Natural killer cell treated with Interleukin-12 subunit alpha and Interleukin-12 subunit beta and Interleukin-15 and Interleukin-18, amount 100 ng/mL, for 72 hours (primary cell): Measurements from ENCODE around the gene KDM4F. TPM values are rescaled to one million over a fixed set of nuclear protein-coding genes. Genes with fewer than 3 reads are reported as not detected.

Experiments
- ATAC-seq, 2 donors: fragments of 150-1000 bp; cut with Tn5 transposase in 1 of 2; sonication (Bioruptor Pico), chemical (Tn5 transposase) in 1 of 2; 2 replicates each; pipeline ENCODE4 v1.10.0; 2021
- DNase-seq: peaks from one replicate; pipeline ENCODE4 v3.0.0; 2022; ENCODE audit warnings: low spot score
- H3K27ac Mint-ChIP-seq, 2 donors: 1 replicate in 1 of 2; 2 replicates in 1 of 2; pipeline ENCODE4 v1.8.0; 2022; ENCODE audit warnings: mixed read lengths in 2 of 2, mild to moderate bottlenecking in 1 of 2, moderate library complexity in 1 of 2
- H3K27me3 Mint-ChIP-seq, 2 donors: 1 replicate in 1 of 2; 2 replicates in 1 of 2; pipeline ENCODE4 v1.8.0; 2022; ENCODE audit warnings: mixed read lengths in 2 of 2
- H3K36me3 Mint-ChIP-seq: one replicate; pipeline ENCODE4 v1.8.0; 2022; ENCODE audit warnings: mixed read lengths
- H3K4me1 Mint-ChIP-seq, 2 donors: 1 replicate in 1 of 2; 2 replicates in 1 of 2; pipeline ENCODE4 v1.8.0; 2022; ENCODE audit warnings: low read depth in 2 of 2, mixed read lengths in 2 of 2, mild to moderate bottlenecking in 1 of 2
- H3K4me3 Mint-ChIP-seq: one replicate; pipeline ENCODE4 v1.8.0; 2022; ENCODE audit warnings: mixed read lengths
- H3K9me3 Mint-ChIP-seq: 2 replicates; pipeline ENCODE4 v1.8.0; 2022; ENCODE audit warnings: mixed read lengths
- total RNA-seq, 2 donors: library from RNA; stranded (reverse); gene quantifications; one replicate each; pipeline ENCODE4 v1.2.3, GENCODE V29; 2022

Gene KDM4F
- total RNA-seq, 2 donors from 2014 or later, result not detected

DNA sequence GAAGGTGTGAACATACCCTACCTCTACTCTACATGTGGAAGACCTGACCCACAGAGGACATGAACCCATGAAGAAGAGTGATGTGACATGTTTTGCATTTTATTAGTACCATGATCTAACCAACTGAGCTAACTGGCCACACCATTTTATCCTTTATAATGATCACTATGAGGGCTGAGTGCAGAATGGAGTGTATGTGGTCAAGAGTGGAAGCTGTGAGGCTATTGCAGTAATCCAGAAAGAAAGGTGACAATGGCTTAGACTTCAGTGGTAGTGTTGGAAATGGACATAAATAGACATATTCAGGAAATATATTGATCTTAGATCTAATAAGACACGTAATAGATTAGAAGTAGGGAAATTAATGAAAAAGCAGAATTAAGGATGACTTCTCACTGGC is 21.2 kb downstream of the KDM4F start:
- H3K9me3 Mint-ChIP-seq, result no peaks in the 10 kb centered on the region
- no peak for DNase-seq
- no peak overlapping the region for H3K4me3 Mint-ChIP-seq
- no peaks in the 10 kb centered on the region for H3K27me3 Mint-ChIP-seq
- peaks cover 25 to 27% of the 10 kb centered on the region in 2 donors for H3K4me1 Mint-ChIP-seq
- no peak overlapping the region for H3K27ac Mint-ChIP-seq
- H3K36me3 Mint-ChIP-seq, result peaks cover 5% of the 10 kb centered on the region
- ATAC-seq, result no peak

DNA sequence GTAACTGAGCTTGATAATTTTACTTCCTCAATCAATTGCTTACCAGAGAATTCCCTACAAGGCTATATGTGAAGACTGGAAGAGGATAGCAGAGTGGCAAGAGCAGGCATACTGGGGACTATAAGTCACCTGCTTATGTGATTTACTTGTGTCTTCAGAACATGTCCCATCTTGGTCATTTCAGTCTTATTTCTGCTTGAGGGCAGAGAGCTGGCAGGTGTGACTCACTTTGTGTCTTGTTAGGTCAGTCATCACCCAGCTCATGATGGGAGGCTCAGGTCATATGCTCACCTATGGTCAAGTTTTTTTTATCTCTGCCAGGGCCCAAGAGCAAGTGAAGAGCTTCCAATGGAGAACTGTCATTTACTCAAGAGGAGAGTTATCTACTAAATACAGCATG is 23.7 kb downstream of the KDM4F start:
- Mint-ChIP-seq H3K27ac (no peak overlapping the region), H3K4me3 (no peak overlapping the region), H3K4me1 (peaks cover 20 to 21% of the 10 kb centered on the region in 2 donors), H3K27me3 (peaks cover 0 to under 1% of the 10 kb centered on the region in 2 donors), H3K36me3 (peaks cover 5% of the 10 kb centered on the region), H3K9me3 (no peaks in the 10 kb centered on the region)
- no peak for ATAC-seq
- no peak for DNase-seq

DNA sequence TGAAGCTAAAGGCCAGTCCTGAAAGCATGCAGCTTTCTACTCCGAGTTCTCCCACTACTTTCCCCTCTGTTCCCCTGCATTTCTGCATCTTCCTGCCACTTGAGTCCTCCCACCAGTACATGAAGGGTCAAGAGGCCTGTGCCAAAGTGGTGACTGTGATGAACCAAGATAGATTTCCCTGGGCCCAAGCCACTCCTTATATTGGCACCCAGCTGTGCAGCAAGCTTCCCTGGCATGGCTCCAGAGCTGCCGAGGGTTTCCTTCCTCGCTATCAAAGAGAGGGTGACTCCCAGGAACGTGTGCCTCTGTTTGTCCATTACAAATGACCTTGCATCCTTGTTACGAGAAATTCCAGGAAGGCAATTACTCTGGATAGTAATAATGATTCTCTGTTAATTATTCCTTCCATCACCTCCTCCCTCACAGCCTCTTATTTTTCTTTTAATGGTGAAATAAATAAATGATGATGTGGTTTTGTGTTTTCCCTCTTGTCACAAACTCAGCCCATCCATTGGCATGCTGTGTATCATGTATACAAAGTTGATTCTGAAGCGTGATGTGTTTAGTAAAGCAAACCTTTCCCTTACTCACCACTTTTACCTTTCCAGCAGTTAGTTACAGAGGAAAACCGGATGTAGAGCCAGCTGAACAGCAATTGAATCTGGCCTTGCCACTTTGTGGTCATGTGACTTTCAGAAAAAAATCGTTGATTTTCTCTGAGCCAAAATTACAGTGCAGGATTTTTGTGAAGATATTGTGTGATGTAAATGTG is 25.8 kb downstream of the KDM4F start:
- Mint-ChIP-seq H3K27ac (no peak overlapping the region), H3K4me1 (peaks cover 5 to 15% of the 10 kb centered on the region in 2 donors), H3K4me3 (no peak overlapping the region), H3K9me3 (no peaks in the 10 kb centered on the region), H3K27me3 (peaks cover 0 to 6% of the 10 kb centered on the region in 2 donors), H3K36me3 (peaks cover 5% of the 10 kb centered on the region)
- ATAC-seq (no peak), DNase-seq (no peak)

DNA sequence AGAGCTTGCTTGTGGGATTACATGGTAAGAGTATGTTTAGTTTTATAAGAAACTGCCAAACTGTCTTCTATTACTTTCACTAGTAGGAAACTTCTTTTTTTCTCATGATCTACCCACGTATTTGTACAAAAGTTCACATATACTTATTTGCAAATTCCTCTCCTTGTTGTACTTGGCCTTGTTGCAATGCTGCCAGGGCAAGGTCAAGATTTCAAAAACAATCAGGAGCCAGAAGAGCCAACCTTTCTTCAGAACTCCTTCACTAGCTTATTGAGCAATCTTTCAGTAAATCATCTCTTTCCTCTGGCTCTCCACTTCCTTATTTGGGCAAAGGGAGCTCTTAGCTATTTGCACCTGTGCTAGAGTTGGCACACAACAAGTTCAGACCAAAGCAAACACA is 27.2 kb downstream of the KDM4F start:
- peaks cover 5 to 9% of the 10 kb centered on the region in 2 donors for H3K4me1 Mint-ChIP-seq
- H3K9me3 Mint-ChIP-seq, result no peaks in the 10 kb centered on the region
- H3K4me3 Mint-ChIP-seq, result no peak overlapping the region
- H3K36me3 Mint-ChIP-seq, result no peaks in the 10 kb centered on the region
- no peak for ATAC-seq
- H3K27ac Mint-ChIP-seq, result no peak overlapping the region
- DNase-seq, result no peak
- peaks cover 0 to 6% of the 10 kb centered on the region in 2 donors for H3K27me3 Mint-ChIP-seq

DNA sequence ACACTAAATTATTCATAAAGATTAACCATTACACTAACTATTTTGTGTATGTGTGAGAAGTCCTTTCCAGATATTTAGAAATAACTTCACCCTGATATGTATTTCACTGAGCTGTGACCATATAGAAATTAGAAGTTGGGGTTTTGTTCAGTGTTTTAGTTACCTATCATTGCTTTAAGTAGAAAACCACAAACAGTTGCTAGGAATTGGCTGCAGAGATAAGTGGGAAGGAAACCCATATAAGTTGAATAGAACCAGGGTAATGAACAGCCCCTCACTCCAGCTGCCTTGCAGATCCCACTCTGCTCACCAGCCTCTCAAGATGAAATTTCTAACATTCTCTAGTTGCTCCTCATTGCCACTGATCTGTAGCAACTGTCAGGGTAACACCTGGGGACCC is 27.8 kb downstream of the KDM4F start:
- no peak overlapping the region for H3K27ac Mint-ChIP-seq
- DNase-seq (no peak), ATAC-seq (no peak)
- no peaks in the 10 kb centered on the region for H3K36me3 Mint-ChIP-seq
- no peak overlapping the region for H3K4me3 Mint-ChIP-seq
- H3K9me3 Mint-ChIP-seq, result no peaks in the 10 kb centered on the region
- H3K4me1 Mint-ChIP-seq, result peaks cover 5 to 9% of the 10 kb centered on the region in 2 donors
- peaks cover 0 to 6% of the 10 kb centered on the region in 2 donors for H3K27me3 Mint-ChIP-seq

DNA sequence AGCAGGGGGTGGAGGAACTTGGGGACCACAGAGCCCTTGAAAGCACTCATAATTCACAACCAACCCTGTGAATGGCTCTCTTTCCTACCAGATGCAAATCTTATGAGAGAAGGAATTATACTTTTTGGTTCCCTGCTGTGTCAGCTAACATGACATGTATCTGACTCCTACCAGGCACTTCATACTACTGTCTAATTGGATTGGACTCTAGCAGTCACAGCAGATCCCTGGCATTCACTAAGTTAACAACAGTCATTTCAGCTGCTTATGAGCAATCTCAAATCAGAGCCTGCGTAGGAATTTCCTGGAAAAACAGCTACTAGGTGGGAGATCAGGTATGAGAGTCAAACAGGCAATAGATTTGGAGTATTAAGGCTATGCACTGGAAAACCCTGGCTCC is 29.3 kb downstream of the KDM4F start:
- Mint-ChIP-seq H3K27ac (no peak overlapping the region), H3K27me3 (peaks cover 0 to 8% of the 10 kb centered on the region in 2 donors), H3K9me3 (no peaks in the 10 kb centered on the region), H3K4me3 (no peak overlapping the region), H3K36me3 (no peaks in the 10 kb centered on the region), H3K4me1 (peaks cover 0 to 4% of the 10 kb centered on the region in 2 donors)
- no peak for ATAC-seq
- DNase-seq, result no peak

DNA sequence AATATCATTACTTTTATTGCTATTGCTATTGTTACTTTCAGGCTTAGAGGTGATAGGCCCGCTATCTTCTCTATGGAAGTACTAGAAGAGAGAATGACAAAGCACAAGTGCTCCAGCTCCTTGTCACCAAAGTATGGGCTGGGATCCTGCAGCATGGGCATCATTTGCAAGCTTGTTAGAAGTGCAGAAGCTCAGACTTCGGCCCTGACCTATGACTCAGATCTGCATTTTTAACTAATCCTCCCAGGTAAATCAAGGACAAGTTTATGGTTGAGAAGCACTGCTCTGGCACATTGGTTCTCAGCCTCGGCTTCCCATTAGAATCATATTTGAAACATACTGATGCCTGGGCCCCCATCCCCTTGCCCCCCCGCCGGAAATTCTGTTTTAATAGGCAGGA is 31.8 kb downstream of the KDM4F start:
- ATAC-seq (no peak), DNase-seq (no peak)
- Mint-ChIP-seq H3K36me3 (no peaks in the 10 kb centered on the region), H3K27me3 (peaks cover 0 to 10% of the 10 kb centered on the region in 2 donors), H3K4me1 (peaks cover 7 to 10% of the 10 kb centered on the region in 2 donors), H3K27ac (no peak overlapping the region), H3K4me3 (no peak overlapping the region), H3K9me3 (no peaks in the 10 kb centered on the region)

DNA sequence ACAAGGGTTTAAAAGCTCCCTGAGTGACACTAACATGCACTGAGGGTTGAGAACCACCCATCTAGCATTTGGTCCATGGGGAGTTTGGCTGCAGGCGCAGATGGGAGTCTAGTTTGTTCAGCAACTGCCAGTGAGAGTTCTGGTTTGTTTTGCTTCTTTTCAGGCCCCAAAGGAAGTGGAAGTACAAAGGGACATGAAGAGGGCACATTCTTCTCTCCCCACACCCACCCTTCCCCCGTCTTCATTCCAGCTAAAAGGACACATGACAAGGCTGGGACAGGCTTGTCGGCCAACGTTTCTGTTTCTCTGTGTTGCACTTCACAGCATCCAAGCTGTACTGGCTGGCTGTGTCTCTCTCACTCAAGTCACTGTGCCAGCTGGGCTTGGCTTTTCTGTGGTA is 32.2 kb downstream of the KDM4F start:
- H3K4me3 Mint-ChIP-seq, result no peak overlapping the region
- H3K4me1 Mint-ChIP-seq, result peaks cover 6 to 10% of the 10 kb centered on the region in 2 donors
- no peaks in the 10 kb centered on the region for H3K36me3 Mint-ChIP-seq
- no peaks in the 10 kb centered on the region for H3K9me3 Mint-ChIP-seq
- peaks cover 0 to 10% of the 10 kb centered on the region in 2 donors for H3K27me3 Mint-ChIP-seq
- no peak overlapping the region for H3K27ac Mint-ChIP-seq
- ATAC-seq (no peak), DNase-seq (no peak)

DNA sequence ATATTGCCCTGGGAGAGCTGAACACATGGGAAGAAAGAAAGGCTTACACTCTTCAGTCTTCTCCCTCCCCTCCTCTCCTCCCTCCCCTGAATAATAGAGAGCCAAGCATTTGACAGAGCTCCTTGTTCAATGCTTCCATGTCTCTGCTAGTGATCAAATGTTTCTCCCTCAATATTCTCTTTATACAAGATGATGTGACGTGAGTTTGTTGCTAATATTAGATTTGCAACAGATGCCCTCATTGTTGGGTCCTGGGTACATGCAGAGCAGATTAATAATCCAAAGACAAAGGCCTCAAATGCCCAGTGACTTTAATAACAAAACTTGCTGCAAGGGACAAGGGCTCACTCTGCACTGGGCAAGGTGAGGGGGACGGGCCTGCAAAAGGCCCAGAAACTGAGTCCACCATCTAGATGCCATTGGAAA is 33.4 kb downstream of the KDM4F start:
- DNase-seq (no peak), ATAC-seq (no peak)
- H3K27ac Mint-ChIP-seq, result no peak overlapping the region
- no peaks in the 10 kb centered on the region for H3K36me3 Mint-ChIP-seq
- peaks cover 0 to 10% of the 10 kb centered on the region in 2 donors for H3K27me3 Mint-ChIP-seq
- no peaks in the 10 kb centered on the region for H3K9me3 Mint-ChIP-seq
- H3K4me3 Mint-ChIP-seq, result no peak overlapping the region
- H3K4me1 Mint-ChIP-seq, result peaks cover 3 to 10% of the 10 kb centered on the region in 2 donors

DNA sequence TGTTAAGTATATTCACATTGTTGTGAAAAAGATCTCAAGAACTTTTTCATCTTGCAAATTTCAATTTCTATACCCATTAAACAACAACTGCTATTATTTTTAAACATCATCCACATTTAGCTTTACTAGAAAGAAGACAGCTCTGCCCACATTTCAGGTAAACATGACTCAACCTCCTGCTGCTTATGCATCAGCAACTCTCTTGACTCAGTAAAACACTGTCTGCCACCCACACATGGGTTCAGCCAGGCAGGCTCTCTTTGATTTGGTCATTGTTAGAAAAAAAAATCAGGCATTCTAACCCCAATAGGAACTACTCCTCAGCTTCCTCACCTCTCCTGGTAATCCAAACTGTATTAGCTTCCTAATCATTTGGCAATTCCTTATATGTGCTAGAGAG is 35.3 kb downstream of the KDM4F start:
- peaks cover 13 to 21% of the 10 kb centered on the region in 2 donors for H3K4me1 Mint-ChIP-seq
- H3K36me3 Mint-ChIP-seq, result no peaks in the 10 kb centered on the region
- peak overlapping the region in 1 of 2 donors; percentile 13 for H3K27ac Mint-ChIP-seq
- peak in 1 of 2 donors; percentile 52 for ATAC-seq
- H3K4me3 Mint-ChIP-seq, result no peak overlapping the region
- DNase-seq, result no peak
- H3K9me3 Mint-ChIP-seq, result peaks cover 3% of the 10 kb centered on the region
- H3K27me3 Mint-ChIP-seq, result peaks cover 0 to 5% of the 10 kb centered on the region in 2 donors

DNA sequence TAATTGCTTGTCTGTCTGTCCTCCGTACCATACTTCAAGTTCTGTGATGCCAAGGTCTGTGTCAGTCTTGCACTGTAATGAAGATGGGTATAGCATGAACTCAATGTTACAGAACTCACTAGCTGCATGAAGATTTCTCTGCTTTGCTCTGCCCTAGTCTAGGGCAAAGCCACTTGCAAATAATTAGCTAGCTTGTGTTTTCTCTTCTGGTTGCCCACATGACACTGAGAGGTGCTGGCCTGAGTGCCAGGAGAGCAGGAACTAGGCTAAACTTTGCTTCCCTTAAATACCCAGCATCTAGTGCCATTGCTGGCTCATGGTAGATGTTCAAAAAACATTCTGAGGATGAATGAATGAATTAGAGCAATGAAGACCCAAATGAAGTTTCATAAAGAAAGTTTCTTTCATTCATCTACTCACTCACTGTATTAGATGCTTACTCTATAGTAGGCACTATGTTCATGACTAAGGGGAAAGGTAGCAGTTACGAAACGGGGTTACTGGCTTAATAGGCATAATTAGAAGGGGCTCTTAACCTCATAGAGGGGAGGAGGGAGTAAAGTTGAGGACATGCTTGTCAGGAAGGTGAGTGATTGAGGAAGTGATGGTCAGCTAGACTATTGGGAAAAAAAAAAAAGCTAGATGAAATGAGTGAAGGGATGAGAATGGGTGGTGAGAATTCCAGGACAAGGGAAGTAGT is 36.0 kb downstream of the KDM4F start:
- H3K36me3 Mint-ChIP-seq, result no peaks in the 10 kb centered on the region
- no peak overlapping the region for H3K27ac Mint-ChIP-seq
- no peak overlapping the region for H3K4me3 Mint-ChIP-seq
- peaks cover 15 to 22% of the 10 kb centered on the region in 2 donors for H3K4me1 Mint-ChIP-seq
- DNase-seq (no peak), ATAC-seq (no peak)
- peaks cover 3% of the 10 kb centered on the region for H3K9me3 Mint-ChIP-seq
- H3K27me3 Mint-ChIP-seq, result peaks cover 0 to 5% of the 10 kb centered on the region in 2 donors

DNA sequence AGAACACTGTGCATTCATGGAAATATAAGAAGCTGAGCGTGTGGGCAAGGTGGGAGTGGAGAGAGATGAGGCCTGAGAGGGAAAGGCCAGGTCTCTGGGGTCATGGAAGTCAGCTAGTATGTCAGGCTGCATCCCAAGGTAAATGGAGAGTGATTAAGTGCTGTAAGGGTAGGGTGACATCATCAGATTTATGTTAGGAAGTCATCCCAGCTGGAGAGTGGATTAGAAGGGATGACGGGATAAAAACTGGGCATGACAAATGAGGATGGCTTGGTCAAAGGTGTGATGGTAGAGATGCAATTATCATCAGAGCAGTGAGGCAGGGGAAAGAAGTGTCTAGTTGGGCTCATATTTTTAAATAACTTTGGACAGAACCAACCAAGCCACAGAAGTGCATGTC is 36.9 kb downstream of the KDM4F start:
- H3K36me3 Mint-ChIP-seq, result no peaks in the 10 kb centered on the region
- H3K27me3 Mint-ChIP-seq, result peaks cover 0 to 5% of the 10 kb centered on the region in 2 donors
- DNase-seq (no peak), ATAC-seq (no peak)
- H3K4me3 Mint-ChIP-seq, result no peak overlapping the region
- H3K4me1 Mint-ChIP-seq, result peaks cover 24 to 30% of the 10 kb centered on the region in 2 donors
- peaks cover 3% of the 10 kb centered on the region for H3K9me3 Mint-ChIP-seq
- H3K27ac Mint-ChIP-seq, result peak overlapping the region in 1 of 2 donors; percentile 13

DNA sequence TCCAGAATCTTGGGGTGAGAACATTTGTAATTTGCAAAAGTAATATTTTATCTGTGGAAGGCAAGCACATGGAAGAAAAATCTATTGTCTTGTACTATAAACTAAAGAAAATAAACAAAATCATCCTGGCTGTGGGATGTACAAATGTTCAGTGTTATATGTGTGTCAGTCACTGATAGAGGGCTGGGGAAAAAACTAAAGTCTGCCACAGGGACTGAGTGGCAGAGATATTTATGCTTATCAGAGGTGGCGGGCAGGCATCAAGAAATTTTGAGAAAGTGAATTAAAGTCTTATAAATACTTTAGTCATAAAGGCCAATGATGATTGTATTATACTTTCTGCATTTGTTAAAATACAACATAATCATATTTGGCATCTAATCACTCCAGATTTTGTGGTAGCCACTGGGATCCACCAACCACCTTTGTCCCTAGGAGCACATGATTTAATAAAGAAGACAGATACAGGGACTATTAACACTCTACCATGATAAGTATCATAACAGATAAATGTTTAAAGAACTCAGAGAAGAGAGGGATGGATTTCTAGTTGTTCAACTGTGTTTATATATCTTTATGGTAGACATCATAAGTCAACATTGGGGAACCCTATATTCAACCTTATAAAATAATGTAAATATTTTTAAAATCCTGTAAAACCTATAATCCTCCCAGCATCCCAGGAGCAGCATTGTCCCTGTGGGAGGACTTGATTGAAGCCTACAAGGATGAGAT is 37.8 kb downstream of the KDM4F start:
- Mint-ChIP-seq H3K9me3 (peaks cover 3% of the 10 kb centered on the region), H3K27me3 (peaks cover 0 to 5% of the 10 kb centered on the region in 2 donors), H3K27ac (no peak overlapping the region), H3K4me1 (peaks cover 32 to 38% of the 10 kb centered on the region in 2 donors), H3K4me3 (no peak overlapping the region), H3K36me3 (no peaks in the 10 kb centered on the region)
- DNase-seq, result no peak
- no peak for ATAC-seq
